GM23338 (cell line): ENCODE data around the gene UBXN7. TPM values are rescaled to one million over a fixed set of nuclear protein-coding genes. Genes with fewer than 3 reads are reported as not detected.

Experiments used
- ATAC-seq: fragments of 200-7000 bp; cut with Tn5 transposase; 3 replicates; pipeline ENCODE4 v1.9.1; 2020
- DNase-seq: peaks from one replicate; pipeline ENCODE4 v3.0.0-alpha.2; 2015; ENCODE audit warnings: low spot score
- H2AFZ ChIP-seq: fragments of 200-600 bp; sonication (generic); 2 replicates; pipeline ENCODE4 v1.8.0; 2016; ENCODE audit warnings: antibody characterized with exemption, mild to moderate bottlenecking, moderate library complexity
- H3F3A ChIP-seq: fragments of 200-600 bp; sonication (generic); replicated peaks from 2 replicates; pipeline ENCODE4 v1.8.0; 2017; ENCODE audit warnings: antibody characterized with exemption, mixed run types, low read depth
- H3K27ac ChIP-seq: fragments of 200-600 bp; sonication (generic); 2 replicates; pipeline ENCODE4 v1.6.1; 2016; ENCODE audit warnings: low read depth
- H3K27me3 ChIP-seq: fragments of 200-600 bp; sonication (generic); 2 replicates; pipeline ENCODE4 v1.8.0; 2016; ENCODE audit warnings: mild to moderate bottlenecking, mixed run types, moderate library complexity; ENCODE audit not compliant: insufficient read depth
- H3K36me3 ChIP-seq: fragments of 200-600 bp; sonication (generic); 2 replicates; pipeline ENCODE4 v1.8.0; 2016; ENCODE audit warnings: mild to moderate bottlenecking; ENCODE audit not compliant: insufficient read depth
- H3K4me1 ChIP-seq: fragments of 200-600 bp; sonication (generic); 2 replicates; pipeline ENCODE4 v1.8.0; 2016; ENCODE audit warnings: mild to moderate bottlenecking, moderate library complexity; ENCODE audit not compliant: insufficient read depth
- H3K4me2 ChIP-seq: fragments of 200-600 bp; sonication (generic); 2 replicates; pipeline ENCODE4 v1.7.1; 2017; ENCODE audit warnings: mixed run types
- H3K4me3 ChIP-seq: fragments of 200-600 bp; sonication (generic); 2 replicates; pipeline ENCODE4 v1.6.1; 2016; ENCODE audit warnings: mixed run types
- H3K79me2 ChIP-seq: fragments of 200-600 bp; sonication (generic); replicated peaks from 2 replicates; pipeline ENCODE4 v1.8.0; 2017; ENCODE audit warnings: mild to moderate bottlenecking; ENCODE audit not compliant: insufficient read depth
- H3K9me2 ChIP-seq: fragments of 200-600 bp; sonication (generic); 2 replicates; pipeline ENCODE4 v1.8.0; 2017; ENCODE audit not compliant: insufficient read depth
- H4K20me1 ChIP-seq: fragments of 200-600 bp; sonication (generic); replicated peaks from 2 replicates; pipeline ENCODE4 v1.8.0; 2017; ENCODE audit warnings: mild to moderate bottlenecking; ENCODE audit not compliant: insufficient read depth
- H3K27ac Mint-ChIP-seq: 2 replicates; pipeline ENCODE4 v1.8.0; 2020; ENCODE audit warnings: inconsistent platforms, mild to moderate bottlenecking, moderate library complexity, mixed read lengths
- H3K27me3 Mint-ChIP-seq: 3 replicates; pipeline ENCODE4 v1.8.0; 2022; ENCODE audit warnings: low read depth, mild to moderate bottlenecking, moderate library complexity, mixed read lengths, inconsistent platforms; ENCODE audit not compliant: insufficient read depth, poor library complexity
- H3K36me3 Mint-ChIP-seq: 3 replicates; pipeline ENCODE4 v1.8.0; 2021; ENCODE audit warnings: low read depth, mild to moderate bottlenecking, inconsistent platforms, moderate library complexity, mixed read lengths
- H3K4me1 Mint-ChIP-seq: 3 replicates; pipeline ENCODE4 v1.8.0; 2020; ENCODE audit warnings: mild to moderate bottlenecking, inconsistent platforms, mixed read lengths
- H3K4me3 Mint-ChIP-seq: 3 replicates; pipeline ENCODE4 v1.8.0; 2021; ENCODE audit warnings: moderate library complexity, mild to moderate bottlenecking, inconsistent platforms, mixed read lengths
- H3K9me3 Mint-ChIP-seq: 3 replicates; pipeline ENCODE4 v1.8.0; 2020; ENCODE audit warnings: moderate library complexity, mild to moderate bottlenecking, inconsistent platforms, mixed read lengths
- CREB1 ChIP-seq: fragments of 250-450 bp; sonication (Bioruptor Pico); IDR thresholded peaks from 2 replicates; pipeline ENCODE4 v1.5.0; 2020; ENCODE audit warnings: low read depth, mild to moderate bottlenecking, moderate library complexity
- EZH2 ChIP-seq: fragments of 200-600 bp; sonication (generic); IDR thresholded peaks from one replicate; pipeline ENCODE4 v1.8.0; 2017; ENCODE audit warnings: antibody characterized with exemption, mild to moderate bottlenecking, low read depth; ENCODE audit not compliant: unreplicated experiment
- EZH2phosphoT487 ChIP-seq: fragments of 200-600 bp; sonication (generic); IDR thresholded peaks from one replicate; pipeline ENCODE4 v1.8.1; 2018; ENCODE audit warnings: antibody characterized with exemption; ENCODE audit not compliant: unreplicated experiment
- JUNB ChIP-seq: IDR thresholded peaks from one replicate; pipeline ENCODE4 v1.6.1; 2016; ENCODE audit warnings: antibody characterized with exemption; ENCODE audit not compliant: unreplicated experiment
- POLR2AphosphoS5 ChIP-seq: IDR thresholded peaks from 2 replicates; pipeline ENCODE4 v1.6.1; 2016; ENCODE audit warnings: antibody characterized with exemption, low read depth
- STAT1 ChIP-seq: IDR thresholded peaks from one replicate; pipeline ENCODE4 v1.6.1; 2016; ENCODE audit warnings: antibody characterized with exemption; ENCODE audit not compliant: unreplicated experiment
- ZNF114 ChIP-seq: fragments of 250-450 bp; sonication (Bioruptor Pico); IDR thresholded peaks from 2 replicates; pipeline ENCODE4 v1.5.0; 2020; ENCODE audit warnings: mild to moderate bottlenecking, moderate library complexity
- ZNF331 ChIP-seq: fragments of 250-450 bp; sonication (Bioruptor Pico); IDR thresholded peaks from 2 replicates; pipeline ENCODE4 v1.5.0; 2020; ENCODE audit warnings: low read depth, mild to moderate bottlenecking, moderate library complexity
- polyA plus RNA-seq: library from polyadenylated mRNA; unstranded; fragments of >200 nt; fragmentation: Nextera tagmentation; extraction: Ambion mirVana; gene quantifications from 2 replicates; pipeline ENCODE4 v1.2.1, GENCODE V29; 2016
- total RNA-seq: library from RNA; depleted of rRNA; stranded (reverse); fragments of >200 nt; shearing (Covaris generic); gene quantifications from 2 replicates; pipeline ENCODE4 v1.2.3, GENCODE V29; 2014
- TF ChIP-seq, protein P1 (sequence below): IDR thresholded peaks from one replicate; pipeline ENCODE4 v1.6.1; 2018; ENCODE audit warnings: antibody characterized with exemption; ENCODE audit not compliant: unreplicated experiment
- TF ChIP-seq, protein P2 (sequence below): IDR thresholded peaks from 2 replicates; pipeline ENCODE4 v1.6.1; 2016; ENCODE audit warnings: antibody characterized with exemption
- TF ChIP-seq, protein P3 (sequence below), 2 experiments: fragments of 200-600 bp in 1 of 2; sonication (generic) in 1 of 2; conservative IDR thresholded peaks; 2 replicates each; pipeline versions ENCODE4 v1.5.1 to v1.6.1; 2016 to 2017; ENCODE audit warnings: antibody characterized with exemption in 2 of 2, low read depth in 2 of 2, mild to moderate bottlenecking in 2 of 2, moderate library complexity in 1 of 2

Gene UBXN7
- total and polyA plus RNA-seq, 2 experiments from 2014 or later: 37.9 to 46.2 TPM

DNA sequence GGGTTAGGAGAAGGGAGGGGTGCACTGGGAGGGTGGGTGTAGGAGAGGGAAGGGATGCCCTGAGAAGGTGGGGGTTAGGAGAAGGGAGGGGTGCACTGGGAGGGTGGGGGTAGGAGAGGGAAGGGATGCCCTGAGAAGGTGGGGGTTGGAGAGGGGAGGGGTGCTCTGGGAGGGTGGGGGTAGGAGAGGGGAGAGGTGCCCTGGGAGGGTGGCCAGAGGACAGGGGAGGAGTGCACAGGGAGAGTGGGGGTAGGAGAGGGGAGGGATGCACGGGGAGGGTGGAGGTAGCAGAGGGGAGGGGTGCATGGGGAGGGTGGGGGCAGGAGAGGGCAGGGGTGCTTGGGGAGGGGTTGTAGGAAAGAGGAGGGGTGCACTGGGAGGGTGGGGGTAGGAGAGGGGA lies 97.2 kb downstream of the UBXN7 start (continued):
- TF ChIP-seq, protein P1, sequence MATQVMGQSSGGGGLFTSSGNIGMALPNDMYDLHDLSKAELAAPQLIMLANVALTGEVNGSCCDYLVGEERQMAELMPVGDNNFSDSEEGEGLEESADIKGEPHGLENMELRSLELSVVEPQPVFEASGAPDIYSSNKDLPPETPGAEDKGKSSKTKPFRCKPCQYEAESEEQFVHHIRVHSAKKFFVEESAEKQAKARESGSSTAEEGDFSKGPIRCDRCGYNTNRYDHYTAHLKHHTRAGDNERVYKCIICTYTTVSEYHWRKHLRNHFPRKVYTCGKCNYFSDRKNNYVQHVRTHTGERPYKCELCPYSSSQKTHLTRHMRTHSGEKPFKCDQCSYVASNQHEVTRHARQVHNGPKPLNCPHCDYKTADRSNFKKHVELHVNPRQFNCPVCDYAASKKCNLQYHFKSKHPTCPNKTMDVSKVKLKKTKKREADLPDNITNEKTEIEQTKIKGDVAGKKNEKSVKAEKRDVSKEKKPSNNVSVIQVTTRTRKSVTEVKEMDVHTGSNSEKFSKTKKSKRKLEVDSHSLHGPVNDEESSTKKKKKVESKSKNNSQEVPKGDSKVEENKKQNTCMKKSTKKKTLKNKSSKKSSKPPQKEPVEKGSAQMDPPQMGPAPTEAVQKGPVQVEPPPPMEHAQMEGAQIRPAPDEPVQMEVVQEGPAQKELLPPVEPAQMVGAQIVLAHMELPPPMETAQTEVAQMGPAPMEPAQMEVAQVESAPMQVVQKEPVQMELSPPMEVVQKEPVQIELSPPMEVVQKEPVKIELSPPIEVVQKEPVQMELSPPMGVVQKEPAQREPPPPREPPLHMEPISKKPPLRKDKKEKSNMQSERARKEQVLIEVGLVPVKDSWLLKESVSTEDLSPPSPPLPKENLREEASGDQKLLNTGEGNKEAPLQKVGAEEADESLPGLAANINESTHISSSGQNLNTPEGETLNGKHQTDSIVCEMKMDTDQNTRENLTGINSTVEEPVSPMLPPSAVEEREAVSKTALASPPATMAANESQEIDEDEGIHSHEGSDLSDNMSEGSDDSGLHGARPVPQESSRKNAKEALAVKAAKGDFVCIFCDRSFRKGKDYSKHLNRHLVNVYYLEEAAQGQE: no peak
- TF ChIP-seq EZH2: no peak
- TF ChIP-seq, protein P2, sequence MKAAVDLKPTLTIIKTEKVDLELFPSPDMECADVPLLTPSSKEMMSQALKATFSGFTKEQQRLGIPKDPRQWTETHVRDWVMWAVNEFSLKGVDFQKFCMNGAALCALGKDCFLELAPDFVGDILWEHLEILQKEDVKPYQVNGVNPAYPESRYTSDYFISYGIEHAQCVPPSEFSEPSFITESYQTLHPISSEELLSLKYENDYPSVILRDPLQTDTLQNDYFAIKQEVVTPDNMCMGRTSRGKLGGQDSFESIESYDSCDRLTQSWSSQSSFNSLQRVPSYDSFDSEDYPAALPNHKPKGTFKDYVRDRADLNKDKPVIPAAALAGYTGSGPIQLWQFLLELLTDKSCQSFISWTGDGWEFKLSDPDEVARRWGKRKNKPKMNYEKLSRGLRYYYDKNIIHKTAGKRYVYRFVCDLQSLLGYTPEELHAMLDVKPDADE: no peak
- no peak for TF ChIP-seq CREB1 (CRISPR knock-in tag)
- TF ChIP-seq, protein P3, sequence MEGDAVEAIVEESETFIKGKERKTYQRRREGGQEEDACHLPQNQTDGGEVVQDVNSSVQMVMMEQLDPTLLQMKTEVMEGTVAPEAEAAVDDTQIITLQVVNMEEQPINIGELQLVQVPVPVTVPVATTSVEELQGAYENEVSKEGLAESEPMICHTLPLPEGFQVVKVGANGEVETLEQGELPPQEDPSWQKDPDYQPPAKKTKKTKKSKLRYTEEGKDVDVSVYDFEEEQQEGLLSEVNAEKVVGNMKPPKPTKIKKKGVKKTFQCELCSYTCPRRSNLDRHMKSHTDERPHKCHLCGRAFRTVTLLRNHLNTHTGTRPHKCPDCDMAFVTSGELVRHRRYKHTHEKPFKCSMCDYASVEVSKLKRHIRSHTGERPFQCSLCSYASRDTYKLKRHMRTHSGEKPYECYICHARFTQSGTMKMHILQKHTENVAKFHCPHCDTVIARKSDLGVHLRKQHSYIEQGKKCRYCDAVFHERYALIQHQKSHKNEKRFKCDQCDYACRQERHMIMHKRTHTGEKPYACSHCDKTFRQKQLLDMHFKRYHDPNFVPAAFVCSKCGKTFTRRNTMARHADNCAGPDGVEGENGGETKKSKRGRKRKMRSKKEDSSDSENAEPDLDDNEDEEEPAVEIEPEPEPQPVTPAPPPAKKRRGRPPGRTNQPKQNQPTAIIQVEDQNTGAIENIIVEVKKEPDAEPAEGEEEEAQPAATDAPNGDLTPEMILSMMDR (conservative IDR thresholded peaks at IDR 0.05; ENCODE audit: low read depth in 2 of 2): no peak

DNA sequence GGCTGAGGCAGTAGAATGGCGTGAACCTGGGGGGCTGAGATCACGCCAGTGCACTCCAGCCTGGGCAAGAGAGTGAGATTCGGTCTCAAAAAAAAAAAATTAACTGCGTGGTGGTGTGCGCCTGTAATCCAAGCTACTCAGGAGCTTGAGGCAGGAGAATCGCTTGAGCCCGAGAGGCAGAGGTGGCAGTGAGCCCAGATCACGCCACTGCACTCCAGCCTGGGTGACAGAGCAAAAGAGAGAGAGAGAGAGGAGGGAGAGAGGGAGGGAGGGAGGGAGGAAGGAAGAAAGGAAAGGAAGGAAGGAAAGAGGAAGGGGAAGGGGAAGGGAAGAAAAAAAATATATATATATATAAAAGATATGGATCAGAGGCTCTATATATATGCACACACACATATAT lies 100.1 kb downstream of the UBXN7 start:
- DNase-seq (no peak), ATAC-seq (no peak)
- Mint-ChIP-seq H3K4me1 (peaks cover 7% of the 10 kb centered on the region; the same call in 2 of the 3 replicates), H3K27ac (no peak overlapping the region), H3K27me3 (peaks cover 4% of the 10 kb centered on the region), H3K9me3 (no peaks in the 10 kb centered on the region; the same call in 2 of the 3 replicates), H3K36me3 (no peaks in the 10 kb centered on the region), H3K4me3 (no peak overlapping the region)
- Histone ChIP-seq H3K4me2 (no peak overlapping the region), H3K27me3 (no peaks in the 10 kb centered on the region), H3K9me2 (no peaks in the 10 kb centered on the region), H3F3A (0 out of 2 replicates have a peak, but pooled peaks cover 3% of the 10 kb centered on the region), H3K4me3 (no peak overlapping the region), H3K79me2 (no peaks in the 10 kb centered on the region), H3K36me3 (no peaks in the 10 kb centered on the region), H4K20me1 (no peaks in the 10 kb centered on the region), H3K4me1 (peaks cover 3% of the 10 kb centered on the region; the same call in 1 of the 2 replicates), H2AFZ (no peak overlapping the region), H3K27ac (no peak overlapping the region)
- no peak for TF ChIP-seq JUNB
- TF ChIP-seq STAT1: no peak
- no peak for TF ChIP-seq POLR2AphosphoS5
- TF ChIP-seq, protein P2: no peak
- TF ChIP-seq ZNF331: no peak
- TF ChIP-seq, protein P1: no peak
- TF ChIP-seq, protein P3 (conservative IDR thresholded peaks at IDR 0.05; ENCODE audit: low read depth in 2 of 2): no peak
- TF ChIP-seq ZNF114: no peak
- TF ChIP-seq EZH2phosphoT487: no peak
